Tibial nerve (tissue), 3 donors: ENCODE data around the gene ARMC3.

Source experiments
- POLR2A ChIP-seq, 2 donors: fragments of 450-650 bp; IDR thresholded peaks; one replicate each; pipeline ENCODE4 v1.6.1; 2017; ENCODE audit warnings: antibody characterized with exemption in 2 of 2, mild to moderate bottlenecking in 2 of 2, moderate library complexity in 2 of 2
- TF ChIP-seq, protein P1 (sequence below), 5 experiments: fragments of 200-600 bp in 3 of 5; fragments of 450-650 bp in 2 of 5; sonication (generic) in 3 of 5; IDR thresholded peaks; one replicate each; pipeline ENCODE4 v1.5.1; 2016 to 2019; ENCODE audit warnings: antibody characterized with exemption in 5 of 5, mild to moderate bottlenecking in 3 of 5, moderate library complexity in 2 of 5

DNA sequence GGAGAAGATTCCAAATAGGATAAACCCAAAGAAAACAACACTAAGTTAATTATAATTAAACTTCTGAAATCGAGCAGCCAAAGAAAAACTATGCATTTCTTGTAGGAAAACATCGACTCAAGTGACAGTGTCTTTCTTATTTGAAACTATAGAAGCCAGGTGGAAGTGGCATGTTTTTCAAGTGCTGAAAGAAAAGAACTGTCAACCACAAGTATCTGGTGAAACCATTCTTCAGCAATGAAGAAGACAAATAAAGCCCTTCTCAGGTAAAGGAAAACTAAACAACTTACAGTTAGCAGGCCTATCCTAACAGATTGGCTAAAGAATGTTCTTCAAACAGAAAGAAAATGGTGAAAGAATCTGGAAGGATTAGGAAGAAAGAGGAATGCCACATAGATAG lies 96.1 kb downstream of the ARMC3 start:
- TF ChIP-seq, protein P1, sequence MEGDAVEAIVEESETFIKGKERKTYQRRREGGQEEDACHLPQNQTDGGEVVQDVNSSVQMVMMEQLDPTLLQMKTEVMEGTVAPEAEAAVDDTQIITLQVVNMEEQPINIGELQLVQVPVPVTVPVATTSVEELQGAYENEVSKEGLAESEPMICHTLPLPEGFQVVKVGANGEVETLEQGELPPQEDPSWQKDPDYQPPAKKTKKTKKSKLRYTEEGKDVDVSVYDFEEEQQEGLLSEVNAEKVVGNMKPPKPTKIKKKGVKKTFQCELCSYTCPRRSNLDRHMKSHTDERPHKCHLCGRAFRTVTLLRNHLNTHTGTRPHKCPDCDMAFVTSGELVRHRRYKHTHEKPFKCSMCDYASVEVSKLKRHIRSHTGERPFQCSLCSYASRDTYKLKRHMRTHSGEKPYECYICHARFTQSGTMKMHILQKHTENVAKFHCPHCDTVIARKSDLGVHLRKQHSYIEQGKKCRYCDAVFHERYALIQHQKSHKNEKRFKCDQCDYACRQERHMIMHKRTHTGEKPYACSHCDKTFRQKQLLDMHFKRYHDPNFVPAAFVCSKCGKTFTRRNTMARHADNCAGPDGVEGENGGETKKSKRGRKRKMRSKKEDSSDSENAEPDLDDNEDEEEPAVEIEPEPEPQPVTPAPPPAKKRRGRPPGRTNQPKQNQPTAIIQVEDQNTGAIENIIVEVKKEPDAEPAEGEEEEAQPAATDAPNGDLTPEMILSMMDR (IDR thresholded peaks at IDR 0.05), result no peak
- no peak for TF ChIP-seq POLR2A (IDR thresholded peaks at IDR 0.05)
